AG04450 (cell line): ENCODE measurements around the gene UMPS. TPM values are rescaled to one million over a fixed set of nuclear protein-coding genes. Genes with fewer than 3 reads are reported as not detected.

Experiments
- CTCF ChIA-PET: fragments of 300-600, 350-600 bp; formaldehyde crosslinking; extraction: SDS; loops from one replicate; lab custom pipeline; 2022; ENCODE audit warnings: antibody characterized with exemption, inconsistent platforms; lab: Charles Lee
- POLR2A ChIA-PET: fragments of 350-600 bp; formaldehyde crosslinking; extraction: SDS; loops from one replicate; lab custom pipeline; 2021; ENCODE audit warnings: antibody characterized with exemption, inconsistent platforms; lab: Yijun Ruan, JAX
- DNase-seq: peaks from one replicate; pipeline ENCODE4 v3.0.0-alpha.2; 2011; ENCODE audit warnings: low read depth, low spot score
- H3K27ac ChIP-seq: one replicate; pipeline ENCODE4 v1.5.1; 2012; ENCODE audit warnings: low read depth, low read length, control low read depth
- H3K27me3 ChIP-seq: one replicate; pipeline ENCODE4 v1.6.0; 2012; ENCODE audit warnings: low read length; ENCODE audit not compliant: control insufficient read depth, insufficient read depth
- H3K4me3 ChIP-seq: 2 replicates; pipeline ENCODE4 v1.5.1; 2011; ENCODE audit warnings: mild to moderate bottlenecking, low read depth, low read length, control low read depth
- H3K9me3 ChIP-seq: 2 replicates; pipeline ENCODE4 v1.5.1; 2012; ENCODE audit warnings: low read length; ENCODE audit not compliant: control insufficient read depth, insufficient read depth
- CTCF ChIP-seq: IDR thresholded peaks from 2 replicates; pipeline ENCODE4 v1.5.1; 2011; ENCODE audit warnings: low read depth, low read length, control low read depth, inconsistent platforms
- polyA plus RNA-seq: library from polyadenylated mRNA; depleted of rRNA; stranded (reverse); fragments of >200 nt; gene quantifications from 2 replicates; pipeline ENCODE4 v1.2.3, GENCODE V29; 2011

UMPS gene
- polyA plus RNA-seq, 1 experiment, result 27.9 TPM

GRCh38 chr3:124774327-124774718 lies 44.1 kb downstream of the UMPS start:
- no peak for TF ChIP-seq CTCF
- CTCF ChIA-PET, result interaction anchor here (1.0 to 1.4 kb wide), 3 partner anchors 13 to 127 kb away, joined by 3 to 5 read pairs (median 4); no protein-coding TSS in a partner anchor

GRCh38 chr3:124774841-124775402 lies 44.7 kb downstream of the UMPS start:
- CTCF ChIA-PET, result interaction anchor here (1.0 to 1.4 kb wide), 3 partner anchors 13 to 127 kb away, joined by 3 to 5 read pairs (median 4); no protein-coding TSS in a partner anchor
- no peak for TF ChIP-seq CTCF
- Histone ChIP-seq H3K4me3 (no peak overlapping the region), H3K27me3 (no peaks in the 10 kb centered on the region), H3K27ac (peak overlapping the region; percentile 81), H3K9me3 (no peaks in the 10 kb centered on the region)
- DNase-seq, result no peak
- POLR2A ChIA-PET, result interaction anchor here (0.6 to 0.9 kb wide), 2 partner anchors 17 to 58 kb away, joined by 3 to 7 read pairs; no protein-coding TSS in a partner anchor

More at GRCh38 chr3:124774327-124774718, 44.1 kb downstream of the UMPS start:
- Histone ChIP-seq H3K9me3 (no peaks in the 10 kb centered on the region), H3K27me3 (no peaks in the 10 kb centered on the region), H3K27ac (peak overlapping the region; percentile 81), H3K4me3 (no peak overlapping the region)
- DNase-seq, result peak; percentile 53
- POLR2A ChIA-PET, result interaction anchor here (0.6 to 0.9 kb wide), 2 partner anchors 17 to 59 kb away, joined by 3 to 7 read pairs; no protein-coding TSS in a partner anchor

- TF ChIP-seq CTCF, result no peak
- H3K27ac ChIP-seq, result no peak overlapping the region
- no peak for DNase-seq
- no peaks in the 10 kb centered on the region for H3K9me3 ChIP-seq
- no peak overlapping the region for H3K4me3 ChIP-seq
- ChIA-PET CTCF (no interaction called here), POLR2A (no interaction called here)
- H3K27me3 ChIP-seq, result no peaks in the 10 kb centered on the region
Measured at GRCh38 chr3:124775877-124776276, 45.6 kb downstream of the UMPS start.

GRCh38 chr3:124776856-124777255 lies 46.6 kb downstream of the UMPS start:
- TF ChIP-seq CTCF, result no peak
- ChIA-PET POLR2A (interaction anchor here (0.6 kb wide), 1 partner anchor 45 kb away, joined by 3 read pairs; no protein-coding TSS in a partner anchor), CTCF (no interaction called here)
- Histone ChIP-seq H3K4me3 (no peak overlapping the region), H3K9me3 (no peaks in the 10 kb centered on the region), H3K27me3 (no peaks in the 10 kb centered on the region), H3K27ac (no peak overlapping the region)
- no peak for DNase-seq

GRCh38 chr3:124777762-124778470 lies 47.7 kb downstream of the UMPS start:
- no peak for DNase-seq
- POLR2A ChIA-PET, result no interaction called here
- no peak for TF ChIP-seq CTCF
- no peak overlapping the region for H3K4me3 ChIP-seq
- no peaks in the 10 kb centered on the region for H3K27me3 ChIP-seq
- H3K9me3 ChIP-seq, result no peaks in the 10 kb centered on the region
- no peak overlapping the region for H3K27ac ChIP-seq
- CTCF ChIA-PET, result interaction anchor here (1.0 to 3.7 kb wide), 3 partner anchors 9 to 124 kb away, joined by 4 to 23 read pairs (median 10); no protein-coding TSS in a partner anchor
